Neural cell (in vitro differentiated cells): Measurements from ENCODE around the gene ZFPM1.

Experiments used
- EZH2 ChIP-seq: fragments of 200-600, 300-800 bp; shearing (Covaris generic), sonication (generic); IDR thresholded peaks from 2 replicates; pipeline ENCODE4 v1.6.1; 2014; ENCODE audit warnings: antibody characterized with exemption, low read length, borderline replicate concordance, mild to moderate bottlenecking; ENCODE audit not compliant: insufficient read depth, poor library complexity, severe bottlenecking
- POLR2AphosphoS5 ChIP-seq: IDR thresholded peaks from 2 replicates; pipeline ENCODE4 v1.6.1; 2012
- RAD21 ChIP-seq: fragments of 450-650 bp; conservative IDR thresholded peaks from 2 replicates; pipeline ENCODE4 v1.6.1; 2014; ENCODE audit warnings: antibody characterized with exemption, mild to moderate bottlenecking, moderate library complexity
- REST ChIP-seq: IDR thresholded peaks from 2 replicates; pipeline ENCODE4 v1.6.1; 2012; ENCODE audit warnings: borderline replicate concordance
- TAF1 ChIP-seq: IDR thresholded peaks from 2 replicates; pipeline ENCODE4 v1.6.1; 2012; ENCODE audit warnings: low read depth
- TF ChIP-seq, protein P1 (sequence below): fragments of 450-650 bp; IDR thresholded peaks from 2 replicates; pipeline ENCODE4 v1.5.1; 2014; ENCODE audit warnings: antibody characterized with exemption, mild to moderate bottlenecking, moderate library complexity; ENCODE audit not compliant: poor library complexity, severe bottlenecking

- TF ChIP-seq EZH2 (no peak), TAF1 (no peak), REST (no peak), POLR2AphosphoS5 (no peak), RAD21 (no peak)
- TF ChIP-seq, protein P1, sequence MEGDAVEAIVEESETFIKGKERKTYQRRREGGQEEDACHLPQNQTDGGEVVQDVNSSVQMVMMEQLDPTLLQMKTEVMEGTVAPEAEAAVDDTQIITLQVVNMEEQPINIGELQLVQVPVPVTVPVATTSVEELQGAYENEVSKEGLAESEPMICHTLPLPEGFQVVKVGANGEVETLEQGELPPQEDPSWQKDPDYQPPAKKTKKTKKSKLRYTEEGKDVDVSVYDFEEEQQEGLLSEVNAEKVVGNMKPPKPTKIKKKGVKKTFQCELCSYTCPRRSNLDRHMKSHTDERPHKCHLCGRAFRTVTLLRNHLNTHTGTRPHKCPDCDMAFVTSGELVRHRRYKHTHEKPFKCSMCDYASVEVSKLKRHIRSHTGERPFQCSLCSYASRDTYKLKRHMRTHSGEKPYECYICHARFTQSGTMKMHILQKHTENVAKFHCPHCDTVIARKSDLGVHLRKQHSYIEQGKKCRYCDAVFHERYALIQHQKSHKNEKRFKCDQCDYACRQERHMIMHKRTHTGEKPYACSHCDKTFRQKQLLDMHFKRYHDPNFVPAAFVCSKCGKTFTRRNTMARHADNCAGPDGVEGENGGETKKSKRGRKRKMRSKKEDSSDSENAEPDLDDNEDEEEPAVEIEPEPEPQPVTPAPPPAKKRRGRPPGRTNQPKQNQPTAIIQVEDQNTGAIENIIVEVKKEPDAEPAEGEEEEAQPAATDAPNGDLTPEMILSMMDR, result no peak
Observed at GRCh38 chr16:88494335-88495154, 41.5 kb downstream of the ZFPM1 start.
